ENCODE data around the gene DNPEP. TPM values are rescaled to one million over a fixed set of nuclear protein-coding genes. Genes with fewer than 3 reads are reported as not detected.
A peak's percentile ranks its signal among the peaks of the same experiment; 100 is the strongest.

The DNPEP gene
- total RNA-seq, 1 donor from 2014 or later, result 19.8 TPM

DNA sequence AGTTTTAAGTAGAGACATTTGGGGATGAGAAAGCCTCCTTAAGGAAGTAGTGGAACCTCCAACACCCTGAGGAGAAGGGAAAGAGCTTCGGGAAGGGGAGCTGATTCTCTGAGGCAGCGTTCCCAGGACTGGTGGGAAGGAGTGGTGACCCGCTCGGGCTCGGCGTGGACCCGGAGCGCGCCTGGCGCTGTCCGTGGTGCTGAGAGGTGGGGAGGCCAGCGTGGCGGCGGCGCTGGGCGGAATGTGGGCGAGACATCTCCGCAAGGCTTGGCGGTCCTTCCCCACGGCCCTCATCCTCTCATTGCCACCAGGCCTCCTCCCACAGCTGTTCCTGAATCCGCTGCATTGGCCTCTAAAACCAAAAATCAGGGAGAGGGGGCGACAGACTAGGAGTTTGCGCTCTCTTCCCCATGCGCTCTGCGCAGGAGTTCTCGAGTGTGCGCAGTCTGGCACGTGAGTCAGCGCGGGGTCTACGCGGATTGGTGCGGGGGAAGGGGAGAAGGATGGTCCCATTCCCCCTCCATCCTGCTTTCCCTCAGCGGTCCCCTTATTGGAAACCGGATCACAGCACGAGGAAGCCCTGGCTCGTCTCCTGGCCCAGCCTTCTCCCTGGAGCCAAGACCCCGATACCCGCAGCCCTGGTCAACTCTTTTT, 56.0 kb downstream of the DNPEP start:
- DNase-seq, result no peak
- Mint-ChIP-seq H3K36me3 (ENCODE audit: unreplicated experiment) (peaks cover 14% of the 10 kb centered on the region), H3K4me3 (ENCODE audit: unreplicated experiment) (peak overlapping the region; percentile 74), H3K9me3 (ENCODE audit: unreplicated experiment) (peaks cover 6% of the 10 kb centered on the region), H3K27me3 (ENCODE audit: unreplicated experiment) (peaks cover 18% of the 10 kb centered on the region), H3K4me1 (ENCODE audit: low read depth, unreplicated experiment) (peaks cover 4% of the 10 kb centered on the region), H3K27ac (ENCODE audit: unreplicated experiment) (no peak overlapping the region)
- TF ChIP-seq, protein P1, sequence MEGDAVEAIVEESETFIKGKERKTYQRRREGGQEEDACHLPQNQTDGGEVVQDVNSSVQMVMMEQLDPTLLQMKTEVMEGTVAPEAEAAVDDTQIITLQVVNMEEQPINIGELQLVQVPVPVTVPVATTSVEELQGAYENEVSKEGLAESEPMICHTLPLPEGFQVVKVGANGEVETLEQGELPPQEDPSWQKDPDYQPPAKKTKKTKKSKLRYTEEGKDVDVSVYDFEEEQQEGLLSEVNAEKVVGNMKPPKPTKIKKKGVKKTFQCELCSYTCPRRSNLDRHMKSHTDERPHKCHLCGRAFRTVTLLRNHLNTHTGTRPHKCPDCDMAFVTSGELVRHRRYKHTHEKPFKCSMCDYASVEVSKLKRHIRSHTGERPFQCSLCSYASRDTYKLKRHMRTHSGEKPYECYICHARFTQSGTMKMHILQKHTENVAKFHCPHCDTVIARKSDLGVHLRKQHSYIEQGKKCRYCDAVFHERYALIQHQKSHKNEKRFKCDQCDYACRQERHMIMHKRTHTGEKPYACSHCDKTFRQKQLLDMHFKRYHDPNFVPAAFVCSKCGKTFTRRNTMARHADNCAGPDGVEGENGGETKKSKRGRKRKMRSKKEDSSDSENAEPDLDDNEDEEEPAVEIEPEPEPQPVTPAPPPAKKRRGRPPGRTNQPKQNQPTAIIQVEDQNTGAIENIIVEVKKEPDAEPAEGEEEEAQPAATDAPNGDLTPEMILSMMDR (IDR thresholded peaks at IDR 0.05; ENCODE audit: partially characterized antibody, unreplicated experiment), result no peak

- TF ChIP-seq, protein P1 (IDR thresholded peaks at IDR 0.05; ENCODE audit: partially characterized antibody, unreplicated experiment), result no peak
- no peak for DNase-seq
- Mint-ChIP-seq H3K27ac (ENCODE audit: unreplicated experiment) (no peak overlapping the region), H3K4me3 (ENCODE audit: unreplicated experiment) (no peak overlapping the region), H3K36me3 (ENCODE audit: unreplicated experiment) (peaks cover 4% of the 10 kb centered on the region), H3K9me3 (ENCODE audit: unreplicated experiment) (peaks cover 6% of the 10 kb centered on the region), H3K27me3 (ENCODE audit: unreplicated experiment) (peaks cover 21% of the 10 kb centered on the region), H3K4me1 (ENCODE audit: low read depth, unreplicated experiment) (peaks cover 4% of the 10 kb centered on the region)
Observed at GRCh38 chr2:219327719-219328118, 60.0 kb downstream of the DNPEP start.

DNA sequence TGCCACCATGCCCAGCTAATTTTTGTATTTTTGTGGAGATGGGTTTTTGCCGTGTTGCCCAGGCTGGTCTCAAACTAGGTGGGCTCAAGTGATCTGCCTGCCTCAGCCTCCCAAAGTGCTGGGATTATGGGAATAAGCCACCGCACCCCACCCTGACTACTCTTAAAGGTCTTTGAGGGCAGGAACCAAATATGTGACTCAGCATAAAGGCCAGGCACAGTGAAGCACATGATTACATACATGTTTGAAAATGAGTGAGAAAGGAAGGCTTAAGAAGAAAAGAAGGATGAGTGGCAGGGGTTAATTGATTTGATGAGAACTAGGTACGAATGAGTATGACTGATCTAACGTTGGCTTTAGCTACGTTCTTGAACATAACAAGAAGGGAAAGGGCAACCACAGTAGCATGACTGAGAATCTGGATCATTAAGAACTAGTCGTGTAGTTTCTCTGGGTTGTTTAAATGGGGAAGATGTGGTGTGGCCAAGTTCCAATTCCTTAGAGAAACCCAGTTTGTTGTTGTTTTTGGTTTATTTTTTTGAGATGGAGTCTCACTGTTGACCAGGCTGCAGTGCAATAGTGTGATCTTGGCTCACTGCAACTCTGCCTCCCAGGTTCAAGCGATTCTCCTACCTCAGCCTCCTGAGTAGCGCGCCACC, 61.9 kb downstream of the DNPEP start:
- Mint-ChIP-seq H3K4me3 (ENCODE audit: unreplicated experiment) (no peak overlapping the region), H3K4me1 (ENCODE audit: low read depth, unreplicated experiment) (no peaks in the 10 kb centered on the region), H3K27me3 (ENCODE audit: unreplicated experiment) (peaks cover 11% of the 10 kb centered on the region), H3K27ac (ENCODE audit: unreplicated experiment) (no peak overlapping the region), H3K9me3 (ENCODE audit: unreplicated experiment) (peaks cover 2% of the 10 kb centered on the region), H3K36me3 (ENCODE audit: unreplicated experiment) (no peaks in the 10 kb centered on the region)
- no peak for DNase-seq
- TF ChIP-seq, protein P1 (IDR thresholded peaks at IDR 0.05; ENCODE audit: partially characterized antibody, unreplicated experiment), result no peak

- no peak overlapping the region for H3K4me3 Mint-ChIP-seq (ENCODE audit: unreplicated experiment)
- peaks cover 10% of the 10 kb centered on the region for H3K27me3 Mint-ChIP-seq (ENCODE audit: unreplicated experiment)
Observed at GRCh38 chr2:219325136-219325535, 62.6 kb downstream of the DNPEP start.

More at GRCh38 chr2:219325136-219325535, 62.6 kb downstream of the DNPEP start:
- no peaks in the 10 kb centered on the region for H3K4me1 Mint-ChIP-seq (ENCODE audit: low read depth, unreplicated experiment)
- no peak overlapping the region for H3K27ac Mint-ChIP-seq (ENCODE audit: unreplicated experiment)
- TF ChIP-seq, protein P1 (IDR thresholded peaks at IDR 0.05; ENCODE audit: partially characterized antibody, unreplicated experiment), result no peak
- no peak for DNase-seq
- peaks cover 2% of the 10 kb centered on the region for H3K9me3 Mint-ChIP-seq (ENCODE audit: unreplicated experiment)
- H3K36me3 Mint-ChIP-seq (ENCODE audit: unreplicated experiment), result no peaks in the 10 kb centered on the region

Measured in glutamatergic neuron (in vitro differentiated cells).